Loucy (cell line): ENCODE measurements around the gene MATCAP1.

ENCODE experiments used
- H2AFZ ChIP-seq: fragments of 200-600 bp; sonication (generic); 2 replicates; pipeline ENCODE4 v1.6.0; 2016; ENCODE audit warnings: antibody characterized with exemption, mild to moderate bottlenecking, low read length, moderate library complexity
- H3F3A ChIP-seq: fragments of 200-600 bp; 2 replicates; pipeline ENCODE4 v1.6.0; 2016; ENCODE audit warnings: antibody characterized with exemption, low read depth, mild to moderate bottlenecking
- H3K27me3 ChIP-seq: fragments of 200-600 bp; sonication (generic); 2 replicates; pipeline ENCODE4 v1.6.1; 2014; ENCODE audit warnings: low read length, mild to moderate bottlenecking; ENCODE audit not compliant: insufficient read depth, poor library complexity, severe bottlenecking
- H3K36me3 ChIP-seq: fragments of 200-600 bp; sonication (generic); 2 replicates; pipeline ENCODE4 v1.6.1; 2016; ENCODE audit warnings: low read length; ENCODE audit not compliant: insufficient read depth
- H3K4me1 ChIP-seq: fragments of 200-600 bp; sonication (generic); 2 replicates; pipeline ENCODE4 v1.5.1; 2014; ENCODE audit warnings: low read length, mild to moderate bottlenecking; ENCODE audit not compliant: insufficient read depth, poor library complexity, severe bottlenecking
- H3K4me2 ChIP-seq: fragments of 200-600 bp; sonication (generic); 2 replicates; pipeline ENCODE4 v1.6.0; 2014; ENCODE audit warnings: antibody characterized with exemption, low read length, low read depth, mild to moderate bottlenecking; ENCODE audit not compliant: poor library complexity, severe bottlenecking
- H3K4me3 ChIP-seq: fragments of 200-600 bp; sonication (generic); 2 replicates; pipeline ENCODE4 v1.5.1; 2014; ENCODE audit warnings: low read length, mild to moderate bottlenecking, mixed read lengths; ENCODE audit not compliant: poor library complexity, severe bottlenecking
- H3K79me2 ChIP-seq: fragments of 200-600 bp; sonication (generic); 2 replicates; pipeline ENCODE4 v1.6.1; 2014; ENCODE audit warnings: low read length; ENCODE audit not compliant: insufficient read depth
- H3K9ac ChIP-seq: fragments of 200-600 bp; sonication (generic); 2 replicates; pipeline ENCODE4 v1.6.0; 2014; ENCODE audit warnings: mild to moderate bottlenecking, low read depth, low read length, moderate library complexity; ENCODE audit not compliant: poor library complexity, severe bottlenecking
- H3K9me2 ChIP-seq: fragments of 200-600 bp; sonication (generic); replicated peaks from 2 replicates; pipeline ENCODE4 v1.6.1; 2016; ENCODE audit warnings: low read depth, low read length, mixed read lengths
- H3K9me3 ChIP-seq: fragments of 200-600 bp; sonication (generic); 2 replicates; pipeline ENCODE4 v1.6.1; 2014; ENCODE audit warnings: mild to moderate bottlenecking, antibody characterized with exemption, low read length, low read depth; ENCODE audit not compliant: insufficient read depth
- H4K20me1 ChIP-seq: fragments of 200-600 bp; sonication (generic); 2 replicates; pipeline ENCODE4 v1.6.0; 2014; ENCODE audit warnings: antibody characterized with exemption, low read length, mild to moderate bottlenecking; ENCODE audit not compliant: insufficient read depth, poor library complexity, severe bottlenecking
- CTCF ChIP-seq: fragments of 200-600 bp; sonication (generic); conservative IDR thresholded peaks from 2 replicates; pipeline ENCODE4 v1.5.1; 2014; ENCODE audit warnings: mild to moderate bottlenecking, antibody characterized with exemption, low read length
- EZH2phosphoT487 ChIP-seq: fragments of 200-600 bp; IDR thresholded peaks from 2 replicates; pipeline ENCODE4 v1.6.1; 2018; ENCODE audit warnings: antibody characterized with exemption, mild to moderate bottlenecking, moderate library complexity, borderline replicate concordance

The MATCAP1 gene

GRCh38 chr16:67148221-67148620 is 35.5 kb downstream of the MATCAP1 start:
- Histone ChIP-seq H4K20me1 (no peaks in the 10 kb centered on the region), H3K27me3 (no peaks in the 10 kb centered on the region), H2AFZ (no peak overlapping the region), H3K9me2 (no peaks in the 10 kb centered on the region), H3K9me3 (no peaks in the 10 kb centered on the region), H3K4me1 (no peaks in the 10 kb centered on the region), H3K79me2 (no peaks in the 10 kb centered on the region), H3K4me3 (no peak overlapping the region), H3K36me3 (peaks cover 51% of the 10 kb centered on the region; the same call in 1 of the 2 replicates), H3K9ac (no peak overlapping the region), H3F3A (no peaks in the 10 kb centered on the region), H3K4me2 (no peak overlapping the region)
- no peak for TF ChIP-seq CTCF
- TF ChIP-seq EZH2phosphoT487, result no peak

GRCh38 chr16:67147437-67148140 is 36.2 kb downstream of the MATCAP1 start:
- H3K27me3 ChIP-seq, result no peaks in the 10 kb centered on the region
- H4K20me1 ChIP-seq, result no peaks in the 10 kb centered on the region
- H3K4me2 ChIP-seq, result no peak overlapping the region
- H3K36me3 ChIP-seq, result peaks cover 57% of the 10 kb centered on the region; the same call in 1 of the 2 replicates
- H3K79me2 ChIP-seq, result no peaks in the 10 kb centered on the region
- no peak for TF ChIP-seq CTCF
- TF ChIP-seq EZH2phosphoT487, result no peak
- H3F3A ChIP-seq, result no peaks in the 10 kb centered on the region
- H3K9ac ChIP-seq, result no peak overlapping the region
- no peaks in the 10 kb centered on the region for H3K9me3 ChIP-seq
- H3K4me1 ChIP-seq, result no peaks in the 10 kb centered on the region
- H2AFZ ChIP-seq, result no peak overlapping the region
- no peak overlapping the region for H3K4me3 ChIP-seq
- H3K9me2 ChIP-seq, result no peaks in the 10 kb centered on the region

GRCh38 chr16:67146523-67147357 is 37.0 kb downstream of the MATCAP1 start:
- H3K4me3 ChIP-seq, result no peak overlapping the region
- H3K36me3 ChIP-seq, result peaks cover 64% of the 10 kb centered on the region; the same call in 1 of the 2 replicates
- no peaks in the 10 kb centered on the region for H3K27me3 ChIP-seq
- H3F3A ChIP-seq, result no peaks in the 10 kb centered on the region
- H4K20me1 ChIP-seq, result no peaks in the 10 kb centered on the region
- no peak overlapping the region for H3K9ac ChIP-seq
- H3K4me1 ChIP-seq, result no peaks in the 10 kb centered on the region
- H3K9me2 ChIP-seq, result no peaks in the 10 kb centered on the region
- H3K9me3 ChIP-seq, result no peaks in the 10 kb centered on the region
- H3K79me2 ChIP-seq, result no peaks in the 10 kb centered on the region
- H3K4me2 ChIP-seq, result no peak overlapping the region
- TF ChIP-seq CTCF (no peak), EZH2phosphoT487 (no peak)
- no peak overlapping the region for H2AFZ ChIP-seq
